CD4-positive, alpha-beta T cell treated with Interleukin-4 for 4 hours (primary cell): ENCODE measurements around the gene PAQR7.
A peak's percentile ranks its signal among the peaks of the same experiment; 100 is the strongest.

Source experiments
- DNase-seq: peaks from one replicate; pipeline ENCODE4 v3.0.0-alpha.2; 2020

PAQR7 gene

GRCh38 chr1:25871704-25872494 is 3.6 kb downstream of the PAQR7 start:
- DNase-seq: no peak

GRCh38 chr1:25871086-25871703 is 4.3 kb downstream of the PAQR7 start:
- DNase-seq: no peak

GRCh38 chr1:25870614-25871013 is 4.9 kb downstream of the PAQR7 start:
- no peak for DNase-seq

GRCh38 chr1:25869909-25870606 is 5.5 kb downstream of the PAQR7 start:
- no peak for DNase-seq

- no peak for DNase-seq
Observed at GRCh38 chr1:25867210-25867991, 8.1 kb downstream of the PAQR7 start.

GRCh38 chr1:25866288-25866687 is 9.2 kb downstream of the PAQR7 start:
- no peak for DNase-seq

- DNase-seq: no peak
Observed at GRCh38 chr1:25864434-25864833, 11.1 kb downstream of the PAQR7 start.

- DNase-seq: no peak
Observed at GRCh38 chr1:25863486-25864262, 11.8 kb downstream of the PAQR7 start.

- no peak for DNase-seq
Observed at GRCh38 chr1:25862785-25863485, 12.6 kb downstream of the PAQR7 start.

GRCh38 chr1:25861316-25862286 is 13.9 kb downstream of the PAQR7 start:
- DNase-seq: no peak

GRCh38 chr1:25858906-25859789 is 16.4 kb downstream of the PAQR7 start, which contains the start of gene AUNIP:
Gene AUNIP, minus strand, starts transcription at chr1:25859457. Its CDS starts 100 bp downstream, at chr1:25859357.
- DNase-seq: peak; percentile 83

- no peak for DNase-seq
Observed at GRCh38 chr1:25858494-25858893, 17.0 kb downstream of the PAQR7 start.

- no peak for DNase-seq
Observed at GRCh38 chr1:25856856-25857255, 18.7 kb downstream of the PAQR7 start.

- no peak for DNase-seq
Observed at GRCh38 chr1:25854554-25854953, 21.0 kb downstream of the PAQR7 start.

- DNase-seq: no peak
Observed at GRCh38 chr1:25848531-25848930, 27.0 kb downstream of the PAQR7 start.

GRCh38 chr1:25847929-25848328 is 27.6 kb downstream of the PAQR7 start:
- no peak for DNase-seq

- DNase-seq: no peak
Observed at GRCh38 chr1:25845664-25846063, 29.8 kb downstream of the PAQR7 start.

- no peak for DNase-seq
Observed at GRCh38 chr1:25844536-25845337, 30.8 kb downstream of the PAQR7 start.
